ENCODE results near the gene KLHL29.

DNA sequence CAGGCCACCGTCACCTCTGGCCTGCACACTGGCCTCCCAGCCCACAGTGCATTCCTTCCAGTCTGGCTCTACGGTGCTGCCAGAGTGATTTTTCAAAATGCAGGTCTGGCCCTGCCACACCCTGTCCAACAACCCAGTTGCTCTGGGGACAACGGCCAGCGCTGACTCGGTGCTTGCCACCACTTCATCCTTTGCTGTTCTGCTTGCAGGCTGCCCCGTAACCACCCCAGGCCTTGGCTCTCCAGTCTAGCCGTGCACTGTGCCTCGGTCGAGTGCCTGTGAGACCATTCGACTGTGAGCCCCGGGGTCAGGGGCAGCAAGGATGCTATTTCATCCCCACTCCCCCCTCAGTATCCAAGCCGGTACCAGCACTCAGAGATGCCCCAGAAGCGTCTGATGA is 262.6 kb downstream of the KLHL29 start:
- TF ChIP-seq EZH2 (IDR thresholded peaks at IDR 0.05; ENCODE audit: borderline replicate concordance) = no peak
- TF ChIP-seq, protein P1, sequence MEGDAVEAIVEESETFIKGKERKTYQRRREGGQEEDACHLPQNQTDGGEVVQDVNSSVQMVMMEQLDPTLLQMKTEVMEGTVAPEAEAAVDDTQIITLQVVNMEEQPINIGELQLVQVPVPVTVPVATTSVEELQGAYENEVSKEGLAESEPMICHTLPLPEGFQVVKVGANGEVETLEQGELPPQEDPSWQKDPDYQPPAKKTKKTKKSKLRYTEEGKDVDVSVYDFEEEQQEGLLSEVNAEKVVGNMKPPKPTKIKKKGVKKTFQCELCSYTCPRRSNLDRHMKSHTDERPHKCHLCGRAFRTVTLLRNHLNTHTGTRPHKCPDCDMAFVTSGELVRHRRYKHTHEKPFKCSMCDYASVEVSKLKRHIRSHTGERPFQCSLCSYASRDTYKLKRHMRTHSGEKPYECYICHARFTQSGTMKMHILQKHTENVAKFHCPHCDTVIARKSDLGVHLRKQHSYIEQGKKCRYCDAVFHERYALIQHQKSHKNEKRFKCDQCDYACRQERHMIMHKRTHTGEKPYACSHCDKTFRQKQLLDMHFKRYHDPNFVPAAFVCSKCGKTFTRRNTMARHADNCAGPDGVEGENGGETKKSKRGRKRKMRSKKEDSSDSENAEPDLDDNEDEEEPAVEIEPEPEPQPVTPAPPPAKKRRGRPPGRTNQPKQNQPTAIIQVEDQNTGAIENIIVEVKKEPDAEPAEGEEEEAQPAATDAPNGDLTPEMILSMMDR (IDR thresholded peaks at IDR 0.05; ENCODE audit: poor library complexity) = no peak

Data from hepatocyte (in vitro differentiated cells).